Breast epithelium (tissue), 4 donors: ENCODE measurements around the gene CAPN11. TPM values are rescaled to one million over a fixed set of nuclear protein-coding genes. Genes with fewer than 3 reads are reported as not detected.

Experiments
- DNase-seq, 2 donors: peaks; one replicate each; pipeline ENCODE4 v3.0.0-alpha.2; 2019; ENCODE audit warnings: low spot score in 2 of 2
- H3K27ac ChIP-seq, 2 donors: fragments of 200-600 bp; sonication (generic) in 1 of 2; one replicate each; pipeline ENCODE4 v1.5.1; 2016 to 2019; ENCODE audit warnings: mild to moderate bottlenecking in 1 of 2
- H3K27me3 ChIP-seq, 2 donors: fragments of 200-600 bp; sonication (generic) in 1 of 2; one replicate each; pipeline versions ENCODE4 v1.5.1 to v1.6.0; 2017 to 2019; ENCODE audit warnings: control low read depth in 1 of 2, mild to moderate bottlenecking in 1 of 2
- H3K36me3 ChIP-seq: fragments of 200-600 bp; one replicate; pipeline ENCODE4 v1.5.1; 2019
- H3K4me1 ChIP-seq, 2 donors: fragments of 200-600 bp; sonication (generic); one replicate each; pipeline ENCODE4 v1.5.1; 2016 to 2019; ENCODE audit warnings: control low read depth in 1 of 2
- H3K4me3 ChIP-seq, 3 donors: fragments of 200-600 bp; sonication (generic); 1 replicate in 2 of 3; 2 replicates in 1 of 3; pipeline ENCODE4 v1.5.1; 2016 to 2019; ENCODE audit warnings: mild to moderate bottlenecking in 3 of 3, moderate library complexity in 2 of 3
- H3K9me3 ChIP-seq, 2 donors: fragments of 200-600 bp; sonication (generic) in 1 of 2; one replicate each; pipeline ENCODE4 v1.5.1; 2016 to 2019; ENCODE audit warnings: control low read depth in 1 of 2
- POLR2A ChIP-seq: fragments of 450-650 bp; IDR thresholded peaks from one replicate; pipeline ENCODE4 v1.6.1; 2016; ENCODE audit warnings: antibody characterized with exemption, mild to moderate bottlenecking, moderate library complexity
- POLR2AphosphoS5 ChIP-seq, 3 donors: sonication (generic); formaldehyde crosslinking; IDR thresholded peaks; one replicate each; pipeline ENCODE4 v1.6.1; 2017; ENCODE audit warnings: antibody characterized with exemption in 3 of 3
- intact Hi-C: fragments of 100-400 bp; cut with DNase I; formaldehyde crosslinking; loops from one replicate; pipeline ENCODE4 v1.15.1; 2023; ENCODE audit warnings: low total_unique reads
- total RNA-seq, 3 donors: library from RNA; depleted of rRNA; stranded (reverse); fragments of >200 nt; gene quantifications; one replicate each; pipeline ENCODE4 v1.1.0, GENCODE V29; 2016
- TF ChIP-seq, protein P1 (sequence below), 3 donors: fragments of 450-650 bp; IDR thresholded peaks; one replicate each; pipeline ENCODE4 v1.5.1; 2016 to 2017; ENCODE audit warnings: antibody characterized with exemption in 3 of 3, mild to moderate bottlenecking in 3 of 3, moderate library complexity in 3 of 3

Gene CAPN11
- total RNA-seq, 3 donors from 2014 or later, result 1.1 to 3.8 (median 2.9) TPM

DNA sequence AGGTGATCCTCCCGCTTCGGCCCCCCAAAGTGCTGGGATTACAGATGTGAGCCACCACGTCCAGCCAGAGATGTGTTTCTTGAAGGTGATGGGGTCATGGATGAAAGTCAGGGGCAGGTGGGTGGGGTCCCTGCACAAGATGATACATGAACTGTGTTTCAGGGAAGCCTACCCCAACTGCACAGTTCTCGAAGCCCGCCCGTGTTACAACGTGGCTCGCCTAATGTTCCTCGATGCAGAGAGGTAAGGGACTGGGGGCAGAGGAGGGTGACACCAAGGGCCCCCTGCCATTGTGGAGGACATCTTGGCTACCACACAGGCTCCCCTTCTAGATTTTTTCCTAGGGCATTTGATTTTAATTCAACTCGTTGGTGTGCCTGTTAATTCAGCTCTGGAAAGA, 11.9 kb upstream of the CAPN11 start:
- Histone ChIP-seq H3K27ac (no peak overlapping the region), H3K4me3 (no peak overlapping the region), H3K4me1 (no peaks in the 10 kb centered on the region), H3K9me3 (no peaks in the 10 kb centered on the region), H3K36me3 (peaks cover 6% of the 10 kb centered on the region), H3K27me3 (no peaks in the 10 kb centered on the region)
- TF ChIP-seq, protein P1, sequence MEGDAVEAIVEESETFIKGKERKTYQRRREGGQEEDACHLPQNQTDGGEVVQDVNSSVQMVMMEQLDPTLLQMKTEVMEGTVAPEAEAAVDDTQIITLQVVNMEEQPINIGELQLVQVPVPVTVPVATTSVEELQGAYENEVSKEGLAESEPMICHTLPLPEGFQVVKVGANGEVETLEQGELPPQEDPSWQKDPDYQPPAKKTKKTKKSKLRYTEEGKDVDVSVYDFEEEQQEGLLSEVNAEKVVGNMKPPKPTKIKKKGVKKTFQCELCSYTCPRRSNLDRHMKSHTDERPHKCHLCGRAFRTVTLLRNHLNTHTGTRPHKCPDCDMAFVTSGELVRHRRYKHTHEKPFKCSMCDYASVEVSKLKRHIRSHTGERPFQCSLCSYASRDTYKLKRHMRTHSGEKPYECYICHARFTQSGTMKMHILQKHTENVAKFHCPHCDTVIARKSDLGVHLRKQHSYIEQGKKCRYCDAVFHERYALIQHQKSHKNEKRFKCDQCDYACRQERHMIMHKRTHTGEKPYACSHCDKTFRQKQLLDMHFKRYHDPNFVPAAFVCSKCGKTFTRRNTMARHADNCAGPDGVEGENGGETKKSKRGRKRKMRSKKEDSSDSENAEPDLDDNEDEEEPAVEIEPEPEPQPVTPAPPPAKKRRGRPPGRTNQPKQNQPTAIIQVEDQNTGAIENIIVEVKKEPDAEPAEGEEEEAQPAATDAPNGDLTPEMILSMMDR (IDR thresholded peaks at IDR 0.05), result no peak
- TF ChIP-seq POLR2AphosphoS5 (IDR thresholded peaks at IDR 0.05) (no peak), POLR2A (no peak)
- intact Hi-C loops, result no loop called here
- DNase-seq, result no peak

DNA sequence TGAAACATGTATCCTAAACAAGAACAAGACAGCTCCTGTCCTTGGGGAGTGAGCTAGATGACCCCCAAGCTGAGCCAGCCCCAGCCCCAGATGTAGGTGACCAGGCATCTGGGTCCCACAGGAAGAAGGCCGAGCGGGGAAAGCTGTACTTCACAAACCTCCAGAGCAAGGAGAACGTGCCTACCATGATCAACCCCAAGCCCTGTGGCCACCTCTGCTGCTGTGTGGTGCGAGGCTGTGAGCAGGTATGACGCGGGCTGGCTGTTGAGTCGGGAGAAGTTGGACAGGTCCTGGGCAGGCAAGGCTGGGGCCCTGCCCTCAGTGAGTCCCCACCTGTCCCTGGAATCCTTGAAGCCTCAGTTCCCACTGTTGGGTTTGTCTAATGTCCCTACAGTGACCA, 11.4 kb upstream of the CAPN11 start:
- TF ChIP-seq POLR2AphosphoS5 (IDR thresholded peaks at IDR 0.05) (no peak), POLR2A (no peak)
- TF ChIP-seq, protein P1 (IDR thresholded peaks at IDR 0.05), result no peak

DNA sequence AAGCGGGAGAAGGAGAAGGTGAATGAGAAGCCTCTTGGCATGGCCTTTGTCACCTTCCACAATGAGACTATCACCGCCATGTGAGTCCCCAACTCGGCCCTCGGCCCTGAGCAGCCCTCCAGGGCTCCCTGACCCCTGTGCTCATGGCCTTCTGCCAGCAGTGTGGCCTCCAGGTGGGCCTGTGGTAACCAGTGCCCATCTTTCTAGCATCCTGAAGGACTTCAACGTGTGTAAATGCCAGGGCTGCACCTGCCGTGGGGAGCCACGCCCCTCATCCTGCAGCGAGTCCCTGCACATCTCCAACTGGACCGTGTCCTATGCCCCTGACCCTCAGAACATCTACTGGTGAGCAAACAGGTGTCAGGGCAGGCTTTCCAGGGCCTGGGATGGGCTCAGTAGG, 10.3 kb upstream of the CAPN11 start:
- H3K36me3 ChIP-seq, result peaks cover 6% of the 10 kb centered on the region
- H3K27ac ChIP-seq, result no peak overlapping the region
- H3K9me3 ChIP-seq, result no peaks in the 10 kb centered on the region
- H3K4me1 ChIP-seq, result no peaks in the 10 kb centered on the region
- intact Hi-C loops, result no loop called here
- no peaks in the 10 kb centered on the region for H3K27me3 ChIP-seq
- no peak for DNase-seq
- TF ChIP-seq, protein P1 (IDR thresholded peaks at IDR 0.05), result no peak
- no peak for TF ChIP-seq POLR2AphosphoS5 (IDR thresholded peaks at IDR 0.05)
- no peak for TF ChIP-seq POLR2A
- H3K4me3 ChIP-seq, result no peak overlapping the region

More for the DNA sequence above, 11.4 kb upstream of the CAPN11 start:
- no peak overlapping the region for H3K27ac ChIP-seq
- intact Hi-C loops, result no loop called here
- peaks cover 6% of the 10 kb centered on the region for H3K36me3 ChIP-seq
- H3K4me3 ChIP-seq, result no peak overlapping the region
- no peaks in the 10 kb centered on the region for H3K27me3 ChIP-seq
- H3K4me1 ChIP-seq, result no peaks in the 10 kb centered on the region
- H3K9me3 ChIP-seq, result no peaks in the 10 kb centered on the region
- no peak for DNase-seq

DNA sequence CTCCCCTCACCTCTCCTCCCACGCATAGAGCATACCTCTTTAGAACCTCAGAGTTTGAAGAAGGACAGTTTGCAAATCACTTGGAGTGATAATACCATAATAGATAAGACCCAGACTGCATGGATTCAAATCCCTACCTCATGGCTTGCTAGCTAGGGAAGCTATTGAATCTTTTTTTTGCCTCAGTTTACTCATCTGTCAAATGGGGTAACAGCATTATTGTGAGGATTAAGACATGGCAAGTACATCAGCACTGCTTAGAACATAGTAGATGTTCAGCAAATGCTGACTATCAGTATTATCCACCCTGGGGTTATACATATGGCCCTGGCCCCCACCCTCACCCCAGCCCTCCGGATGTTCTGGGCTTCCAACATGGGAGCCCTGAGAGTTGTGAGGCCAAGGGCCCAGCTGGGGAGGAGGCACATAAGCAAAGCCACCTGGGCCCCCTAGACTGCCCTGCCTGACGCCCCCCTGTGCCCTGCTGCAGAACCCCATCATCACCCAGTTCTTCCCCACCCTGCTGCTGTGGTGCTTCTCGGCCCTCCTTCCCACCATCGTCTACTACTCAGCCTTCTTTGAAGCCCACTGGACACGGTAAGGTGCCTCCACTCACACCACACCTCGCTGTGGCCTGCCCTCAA, 9.1 kb upstream of the CAPN11 start:
- H3K9me3 ChIP-seq, result no peaks in the 10 kb centered on the region
- no peak overlapping the region for H3K4me3 ChIP-seq
- no peaks in the 10 kb centered on the region for H3K27me3 ChIP-seq
- no peak for DNase-seq
- TF ChIP-seq POLR2AphosphoS5 (IDR thresholded peaks at IDR 0.05), result no peak
- TF ChIP-seq, protein P1 (IDR thresholded peaks at IDR 0.05), result no peak
- no peak for TF ChIP-seq POLR2A
- no peaks in the 10 kb centered on the region for H3K4me1 ChIP-seq
- no peak overlapping the region for H3K27ac ChIP-seq
- H3K36me3 ChIP-seq, result peaks cover 6% of the 10 kb centered on the region
- intact Hi-C loops, result loop anchor here (2.0 kb wide), 1 partner anchor 53 kb away; no protein-coding TSS in a partner anchor

DNA sequence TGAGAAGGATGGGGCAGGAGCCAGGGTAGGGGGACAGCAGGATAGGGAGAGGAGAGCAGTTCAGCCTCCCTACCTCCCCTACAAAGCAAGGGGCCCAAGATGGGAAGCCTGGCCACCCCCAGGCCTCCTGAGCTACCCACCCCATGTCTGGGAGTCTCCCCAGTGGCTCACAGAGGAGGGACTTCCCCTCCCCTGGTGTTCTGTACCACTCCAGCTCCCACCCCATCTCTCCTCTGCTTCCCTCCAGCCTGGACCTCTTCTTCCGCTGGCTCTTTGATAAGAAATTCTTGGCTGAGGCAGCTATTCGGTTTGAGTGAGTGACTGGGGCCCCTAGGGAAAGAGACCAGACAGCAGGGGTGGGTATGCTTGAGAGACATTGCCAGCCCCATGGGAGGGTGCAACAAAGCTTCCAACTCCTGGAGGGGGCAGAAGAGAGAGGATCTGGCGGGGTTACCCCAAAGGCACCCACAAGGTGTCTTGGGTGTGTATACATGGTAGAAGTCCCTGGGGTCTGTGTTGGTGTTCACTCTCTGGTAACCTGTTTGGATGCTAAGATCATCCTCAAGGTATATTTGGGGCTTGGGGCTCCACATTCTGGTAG, 8.2 kb upstream of the CAPN11 start:
- no peaks in the 10 kb centered on the region for H3K4me1 ChIP-seq
- no peaks in the 10 kb centered on the region for H3K27me3 ChIP-seq
- H3K36me3 ChIP-seq, result peaks cover 6% of the 10 kb centered on the region
- no peak for DNase-seq
- intact Hi-C loops, result loop anchor here (2.0 kb wide), 1 partner anchor 54 kb away; no protein-coding TSS in a partner anchor
- no peaks in the 10 kb centered on the region for H3K9me3 ChIP-seq
- no peak overlapping the region for H3K27ac ChIP-seq
- TF ChIP-seq, protein P1 (IDR thresholded peaks at IDR 0.05), result no peak
- TF ChIP-seq POLR2AphosphoS5 (IDR thresholded peaks at IDR 0.05), result no peak
- TF ChIP-seq POLR2A, result no peak
- no peak overlapping the region for H3K4me3 ChIP-seq
